Astrocyte (in vitro differentiated cells and primary cell): ENCODE measurements around the gene LRIG1.

Experiments used
- CTCF ChIP-seq: IDR thresholded peaks from 2 replicates; pipeline ENCODE4 v1.5.1; 2011; ENCODE audit warnings: low read depth, mild to moderate bottlenecking, inconsistent platforms, low read length, moderate library complexity; ENCODE audit not compliant: insufficient read depth
- EZH2 ChIP-seq: IDR thresholded peaks from 2 replicates; pipeline ENCODE4 v1.6.1; 2012; ENCODE audit warnings: mild to moderate bottlenecking, low read length, inconsistent platforms; ENCODE audit not compliant: insufficient read depth

GRCh38 chr3:66348704-66349103 is 152.1 kb downstream of the LRIG1 start:
- TF ChIP-seq CTCF (no peak), EZH2 (no peak)
